ENCODE data around the gene ARF3.

DNA sequence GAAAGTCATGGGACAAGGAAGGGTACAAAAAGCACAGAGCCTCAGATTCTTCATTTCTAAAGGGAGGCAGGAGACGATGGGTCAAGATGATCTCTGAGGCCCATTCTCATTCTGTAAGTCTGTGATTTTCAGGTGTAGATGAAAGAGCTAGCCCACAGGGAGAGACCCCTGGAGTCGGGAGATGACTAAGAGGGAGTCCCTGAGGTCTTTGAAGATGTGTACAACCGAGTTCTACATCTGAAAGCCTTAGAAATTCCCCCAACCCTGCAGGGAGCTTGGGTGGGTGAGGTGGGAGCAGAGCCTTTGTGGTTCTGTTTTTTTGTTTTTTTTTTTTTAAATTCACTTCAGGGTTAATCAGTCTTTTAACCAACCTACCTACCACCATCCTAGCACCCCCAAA, 11.2 kb upstream of the ARF3 start:
- TF ChIP-seq HDAC2 (IDR thresholded peaks at IDR 0.05): no peak
- TF ChIP-seq YY1 (IDR thresholded peaks at IDR 0.05; ENCODE audit: borderline replicate concordance in 1 of 3, control insufficient read depth in 1 of 3, extremely low read depth in 1 of 3, insufficient read depth in 3 of 3, insufficient read length in 1 of 3, insufficient replicate concordance in 2 of 3, low read depth in 1 of 3, low read length in 2 of 3): no peak
- TF ChIP-seq MAFK (IDR thresholded peaks at IDR 0.05; ENCODE audit: low read length): no peak
- TF ChIP-seq ZNF589 (CRISPR knock-in tag; IDR thresholded peaks at IDR 0.05; ENCODE audit: low read depth): no peak
- TF ChIP-seq BRD9 (IDR thresholded peaks at IDR 0.05; ENCODE audit: low read depth, partially characterized antibody): no peak
- TF ChIP-seq, protein P1, sequence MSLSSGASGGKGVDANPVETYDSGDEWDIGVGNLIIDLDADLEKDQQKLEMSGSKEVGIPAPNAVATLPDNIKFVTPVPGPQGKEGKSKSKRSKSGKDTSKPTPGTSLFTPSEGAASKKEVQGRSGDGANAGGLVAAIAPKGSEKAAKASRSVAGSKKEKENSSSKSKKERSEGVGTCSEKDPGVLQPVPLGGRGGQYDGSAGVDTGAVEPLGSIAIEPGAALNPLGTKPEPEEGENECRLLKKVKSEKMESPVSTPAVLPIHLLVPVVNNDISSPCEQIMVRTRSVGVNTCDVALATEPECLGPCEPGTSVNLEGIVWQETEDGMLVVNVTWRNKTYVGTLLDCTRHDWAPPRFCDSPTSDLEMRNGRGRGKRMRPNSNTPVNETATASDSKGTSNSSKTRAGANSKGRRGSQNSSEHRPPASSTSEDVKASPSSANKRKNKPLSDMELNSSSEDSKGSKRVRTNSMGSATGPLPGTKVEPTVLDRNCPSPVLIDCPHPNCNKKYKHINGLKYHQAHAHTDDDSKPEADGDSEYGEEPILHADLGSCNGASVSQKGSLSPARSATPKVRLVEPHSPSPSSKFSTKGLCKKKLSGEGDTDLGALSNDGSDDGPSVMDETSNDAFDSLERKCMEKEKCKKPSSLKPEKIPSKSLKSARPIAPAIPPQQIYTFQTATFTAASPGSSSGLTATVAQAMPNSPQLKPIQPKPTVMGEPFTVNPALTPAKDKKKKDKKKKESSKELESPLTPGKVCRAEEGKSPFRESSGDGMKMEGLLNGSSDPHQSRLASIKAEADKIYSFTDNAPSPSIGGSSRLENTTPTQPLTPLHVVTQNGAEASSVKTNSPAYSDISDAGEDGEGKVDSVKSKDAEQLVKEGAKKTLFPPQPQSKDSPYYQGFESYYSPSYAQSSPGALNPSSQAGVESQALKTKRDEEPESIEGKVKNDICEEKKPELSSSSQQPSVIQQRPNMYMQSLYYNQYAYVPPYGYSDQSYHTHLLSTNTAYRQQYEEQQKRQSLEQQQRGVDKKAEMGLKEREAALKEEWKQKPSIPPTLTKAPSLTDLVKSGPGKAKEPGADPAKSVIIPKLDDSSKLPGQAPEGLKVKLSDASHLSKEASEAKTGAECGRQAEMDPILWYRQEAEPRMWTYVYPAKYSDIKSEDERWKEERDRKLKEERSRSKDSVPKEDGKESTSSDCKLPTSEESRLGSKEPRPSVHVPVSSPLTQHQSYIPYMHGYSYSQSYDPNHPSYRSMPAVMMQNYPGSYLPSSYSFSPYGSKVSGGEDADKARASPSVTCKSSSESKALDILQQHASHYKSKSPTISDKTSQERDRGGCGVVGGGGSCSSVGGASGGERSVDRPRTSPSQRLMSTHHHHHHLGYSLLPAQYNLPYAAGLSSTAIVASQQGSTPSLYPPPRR (CRISPR knock-in tag; IDR thresholded peaks at IDR 0.05; ENCODE audit: borderline replicate concordance): no peak
- TF ChIP-seq RAD21 (CRISPR knock-in tag; conservative IDR thresholded peaks at IDR 0.05 in 1 of 2, IDR thresholded peaks at IDR 0.05 in 1 of 2): no peak
- TF ChIP-seq ZNF699 (CRISPR knock-in tag; IDR thresholded peaks at IDR 0.05; ENCODE audit: insufficient replicate concordance): no peak
- TF ChIP-seq, protein P2, sequence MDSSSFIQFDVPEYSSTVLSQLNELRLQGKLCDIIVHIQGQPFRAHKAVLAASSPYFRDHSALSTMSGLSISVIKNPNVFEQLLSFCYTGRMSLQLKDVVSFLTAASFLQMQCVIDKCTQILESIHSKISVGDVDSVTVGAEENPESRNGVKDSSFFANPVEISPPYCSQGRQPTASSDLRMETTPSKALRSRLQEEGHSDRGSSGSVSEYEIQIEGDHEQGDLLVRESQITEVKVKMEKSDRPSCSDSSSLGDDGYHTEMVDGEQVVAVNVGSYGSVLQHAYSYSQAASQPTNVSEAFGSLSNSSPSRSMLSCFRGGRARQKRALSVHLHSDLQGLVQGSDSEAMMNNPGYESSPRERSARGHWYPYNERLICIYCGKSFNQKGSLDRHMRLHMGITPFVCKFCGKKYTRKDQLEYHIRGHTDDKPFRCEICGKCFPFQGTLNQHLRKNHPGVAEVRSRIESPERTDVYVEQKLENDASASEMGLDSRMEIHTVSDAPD (CRISPR knock-in tag; IDR thresholded peaks at IDR 0.05): no peak
- no peak for TF ChIP-seq CBX2 (IDR thresholded peaks at IDR 0.05; ENCODE audit: insufficient read depth, low read length, poor library complexity, severe bottlenecking)

Measured in K562 (cell line).